Measurements from ENCODE around the gene TNFRSF6B.

Gene TNFRSF6B

DNA sequence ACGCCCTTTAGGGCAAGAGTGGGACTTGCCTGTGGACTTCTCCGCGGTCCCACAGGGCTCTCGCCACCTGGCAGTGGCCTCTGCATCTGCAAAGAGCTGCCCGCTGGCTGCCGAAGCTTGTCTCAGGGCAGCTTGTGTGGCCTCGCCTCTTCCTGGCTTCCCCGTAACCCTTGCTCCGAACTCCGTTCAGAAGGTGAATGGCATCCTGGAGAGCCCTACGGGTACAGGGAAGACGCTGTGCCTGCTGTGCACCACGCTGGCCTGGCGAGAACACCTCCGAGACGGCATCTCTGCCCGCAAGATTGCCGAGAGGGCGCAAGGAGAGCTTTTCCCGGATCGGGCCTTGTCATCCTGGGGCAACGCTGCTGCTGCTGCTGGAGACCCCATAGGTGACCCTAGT, 35.3 kb upstream of the TNFRSF6B start:
- TF ChIP-seq FOXP2 (optimal IDR thresholded peaks at IDR 0.05; ENCODE audit: borderline replicate concordance, extremely low read depth, extremely low read length, insufficient read depth) (no peak), SIN3A (IDR thresholded peaks at IDR 0.05; ENCODE audit: borderline replicate concordance, insufficient read depth, low read length) (no peak), POLR2AphosphoS5 (IDR thresholded peaks at IDR 0.05; ENCODE audit: low read depth, low read length) (no peak), TAF1 (IDR thresholded peaks at IDR 0.05; ENCODE audit: borderline replicate concordance, insufficient read depth, low read length) (no peak)
- TF ChIP-seq, protein P1, sequence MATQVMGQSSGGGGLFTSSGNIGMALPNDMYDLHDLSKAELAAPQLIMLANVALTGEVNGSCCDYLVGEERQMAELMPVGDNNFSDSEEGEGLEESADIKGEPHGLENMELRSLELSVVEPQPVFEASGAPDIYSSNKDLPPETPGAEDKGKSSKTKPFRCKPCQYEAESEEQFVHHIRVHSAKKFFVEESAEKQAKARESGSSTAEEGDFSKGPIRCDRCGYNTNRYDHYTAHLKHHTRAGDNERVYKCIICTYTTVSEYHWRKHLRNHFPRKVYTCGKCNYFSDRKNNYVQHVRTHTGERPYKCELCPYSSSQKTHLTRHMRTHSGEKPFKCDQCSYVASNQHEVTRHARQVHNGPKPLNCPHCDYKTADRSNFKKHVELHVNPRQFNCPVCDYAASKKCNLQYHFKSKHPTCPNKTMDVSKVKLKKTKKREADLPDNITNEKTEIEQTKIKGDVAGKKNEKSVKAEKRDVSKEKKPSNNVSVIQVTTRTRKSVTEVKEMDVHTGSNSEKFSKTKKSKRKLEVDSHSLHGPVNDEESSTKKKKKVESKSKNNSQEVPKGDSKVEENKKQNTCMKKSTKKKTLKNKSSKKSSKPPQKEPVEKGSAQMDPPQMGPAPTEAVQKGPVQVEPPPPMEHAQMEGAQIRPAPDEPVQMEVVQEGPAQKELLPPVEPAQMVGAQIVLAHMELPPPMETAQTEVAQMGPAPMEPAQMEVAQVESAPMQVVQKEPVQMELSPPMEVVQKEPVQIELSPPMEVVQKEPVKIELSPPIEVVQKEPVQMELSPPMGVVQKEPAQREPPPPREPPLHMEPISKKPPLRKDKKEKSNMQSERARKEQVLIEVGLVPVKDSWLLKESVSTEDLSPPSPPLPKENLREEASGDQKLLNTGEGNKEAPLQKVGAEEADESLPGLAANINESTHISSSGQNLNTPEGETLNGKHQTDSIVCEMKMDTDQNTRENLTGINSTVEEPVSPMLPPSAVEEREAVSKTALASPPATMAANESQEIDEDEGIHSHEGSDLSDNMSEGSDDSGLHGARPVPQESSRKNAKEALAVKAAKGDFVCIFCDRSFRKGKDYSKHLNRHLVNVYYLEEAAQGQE (IDR thresholded peaks at IDR 0.05; ENCODE audit: insufficient read depth in 1 of 2, low read depth in 2 of 2, low read length in 2 of 2): no peak

DNA sequence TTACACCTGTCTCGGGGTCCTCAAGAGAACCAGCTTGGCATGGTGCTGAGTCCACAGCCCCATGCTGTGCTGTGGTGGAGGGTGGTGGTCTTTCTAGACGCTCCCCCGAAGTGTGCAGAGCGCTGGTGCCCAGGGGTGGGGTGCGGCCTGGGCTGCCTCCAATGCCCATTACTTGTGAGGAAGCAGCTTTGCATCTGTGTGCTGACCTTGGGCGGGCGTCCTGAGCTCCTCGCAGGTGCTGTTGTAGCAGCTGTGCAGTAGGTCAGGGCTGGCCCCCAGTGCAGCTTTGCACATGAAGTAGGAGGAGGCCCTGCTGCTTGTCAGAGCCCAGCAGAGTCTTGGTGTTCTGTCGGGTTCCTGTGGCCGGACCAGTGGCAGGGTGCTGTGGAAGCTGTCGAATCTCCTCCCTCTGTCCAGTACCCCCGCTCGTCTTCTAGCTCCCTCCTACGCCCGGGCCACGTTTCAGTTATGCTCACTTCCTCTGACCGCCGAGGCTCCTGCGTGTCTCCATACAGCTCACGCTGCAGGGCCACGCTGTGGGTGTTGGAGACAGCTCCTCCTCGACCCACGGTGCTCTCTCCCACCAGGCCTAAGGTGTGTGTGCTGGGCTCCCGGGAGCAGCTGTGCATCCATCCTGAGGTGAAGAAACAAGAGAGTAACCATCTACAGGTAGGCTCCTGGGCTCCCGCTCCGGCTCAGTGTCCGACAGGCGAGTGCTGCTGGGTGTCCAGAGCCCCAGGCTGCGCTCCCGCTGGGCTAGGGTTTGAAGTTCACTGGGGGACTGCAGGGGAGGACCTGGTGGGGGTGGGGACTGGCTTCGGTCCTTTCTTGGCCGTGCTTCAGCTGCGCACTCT, 34.3 kb upstream of the TNFRSF6B start:
- TF ChIP-seq POLR2AphosphoS5 (IDR thresholded peaks at IDR 0.05; ENCODE audit: low read depth, low read length) (no peak), FOXP2 (optimal IDR thresholded peaks at IDR 0.05; ENCODE audit: borderline replicate concordance, extremely low read depth, extremely low read length, insufficient read depth) (no peak), SIN3A (IDR thresholded peaks at IDR 0.05; ENCODE audit: borderline replicate concordance, insufficient read depth, low read length) (no peak), TAF1 (IDR thresholded peaks at IDR 0.05; ENCODE audit: borderline replicate concordance, insufficient read depth, low read length) (no peak)
- TF ChIP-seq, protein P1 (IDR thresholded peaks at IDR 0.05; ENCODE audit: insufficient read depth in 1 of 2, low read depth in 2 of 2, low read length in 2 of 2): no peak

DNA sequence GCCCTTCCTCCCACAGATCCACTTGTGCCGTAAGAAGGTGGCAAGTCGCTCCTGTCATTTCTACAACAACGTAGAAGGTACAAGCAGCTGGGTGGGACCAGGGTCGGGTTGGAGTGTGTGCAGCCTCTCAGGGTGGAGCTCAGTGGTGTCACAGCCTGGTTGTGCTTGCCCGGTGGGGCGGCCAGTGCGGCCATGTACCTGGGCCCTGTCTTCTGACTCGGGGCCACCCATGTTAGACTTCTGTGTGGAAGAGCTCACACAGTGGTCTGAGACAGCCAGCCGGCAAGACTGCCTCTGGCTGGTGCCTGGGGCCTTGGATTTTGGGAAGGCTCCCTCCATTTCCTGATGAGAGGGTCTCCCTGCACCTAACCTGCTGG, 33.7 kb upstream of the TNFRSF6B start:
- TF ChIP-seq TAF1 (IDR thresholded peaks at IDR 0.05; ENCODE audit: borderline replicate concordance, insufficient read depth, low read length) (no peak), POLR2AphosphoS5 (IDR thresholded peaks at IDR 0.05; ENCODE audit: low read depth, low read length) (no peak)

GRCh38 chr20:63663332-63664066, 33.0 kb upstream of the TNFRSF6B start:
- TF ChIP-seq FOXP2 (optimal IDR thresholded peaks at IDR 0.05; ENCODE audit: borderline replicate concordance, extremely low read depth, extremely low read length, insufficient read depth): no peak
- TF ChIP-seq, protein P1 (IDR thresholded peaks at IDR 0.05; ENCODE audit: insufficient read depth in 1 of 2, low read depth in 2 of 2, low read length in 2 of 2): no peak
- no peak for TF ChIP-seq POLR2AphosphoS5 (IDR thresholded peaks at IDR 0.05; ENCODE audit: low read depth, low read length)
- no peak for TF ChIP-seq SIN3A (IDR thresholded peaks at IDR 0.05; ENCODE audit: borderline replicate concordance, insufficient read depth, low read length)
- TF ChIP-seq TAF1 (IDR thresholded peaks at IDR 0.05; ENCODE audit: borderline replicate concordance, insufficient read depth, low read length): no peak

DNA sequence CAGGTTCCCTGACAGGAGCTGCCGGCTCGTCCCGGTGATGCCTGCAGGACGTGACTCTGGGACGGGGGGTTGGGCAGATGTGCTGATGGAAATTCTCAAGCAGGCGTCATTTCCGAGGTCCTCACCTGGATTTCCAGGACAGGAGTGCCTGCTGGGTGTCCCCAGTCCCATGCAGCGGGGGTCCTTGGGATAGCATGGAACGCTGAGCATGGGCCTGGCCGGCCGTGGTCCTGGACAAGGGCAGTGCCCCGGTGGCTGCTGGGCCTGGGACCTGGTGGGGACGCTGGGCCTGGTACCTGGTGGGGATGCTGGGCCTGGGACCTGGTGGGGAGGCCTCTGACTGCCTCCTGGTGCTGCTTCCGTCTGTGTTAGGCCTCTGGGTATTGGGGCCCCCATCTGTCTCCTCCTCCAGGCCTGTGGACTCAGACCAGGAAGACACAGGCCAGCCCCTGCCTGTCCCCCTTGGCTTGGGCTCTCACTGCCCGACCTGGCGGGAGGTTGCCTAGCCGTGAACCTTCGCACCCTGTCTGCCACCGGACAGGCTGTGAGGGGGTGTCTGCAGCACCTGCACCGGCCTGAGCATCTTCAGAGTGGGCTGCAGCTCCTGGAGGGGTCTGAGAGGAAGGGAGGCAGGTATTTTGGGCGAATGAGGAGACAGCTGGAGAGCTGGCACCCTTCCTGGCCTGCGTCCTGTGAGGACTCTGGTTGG, 32.2 kb upstream of the TNFRSF6B start:
- no peak for TF ChIP-seq POLR2AphosphoS5 (IDR thresholded peaks at IDR 0.05; ENCODE audit: low read depth, low read length)
- TF ChIP-seq, protein P1 (IDR thresholded peaks at IDR 0.05; ENCODE audit: insufficient read depth in 1 of 2, low read depth in 2 of 2, low read length in 2 of 2): no peak
- TF ChIP-seq FOXP2 (optimal IDR thresholded peaks at IDR 0.05; ENCODE audit: borderline replicate concordance, extremely low read depth, extremely low read length, insufficient read depth): no peak
- no peak for TF ChIP-seq SIN3A (IDR thresholded peaks at IDR 0.05; ENCODE audit: borderline replicate concordance, insufficient read depth, low read length)
- TF ChIP-seq TAF1 (IDR thresholded peaks at IDR 0.05; ENCODE audit: borderline replicate concordance, insufficient read depth, low read length): no peak

All from PFSK-1 (cell line).